Left renal pelvis (tissue), 4 donors: Measurements from ENCODE around the gene AGAP4. TPM values are rescaled to one million over a fixed set of nuclear protein-coding genes. Genes with fewer than 3 reads are reported as not detected.
"Not testable (repeated sequence)": the region's sequence is repeated elsewhere in the genome, so short reads cannot be mapped to it uniquely, and the experiment has no call there.

Experiments used
- DNase-seq, 4 donors: peaks; one replicate each; pipeline ENCODE4 v3.0.0-alpha.2; 2013; ENCODE audit warnings: low read depth in 4 of 4, low spot score in 3 of 4
- polyA plus RNA-seq, 4 donors: library from polyadenylated mRNA; unstranded; fragments of 120-200 nt; gene quantifications; one replicate each; pipeline ENCODE4 v1.2.1, GENCODE V29; 2013; ENCODE audit not compliant: insufficient read length in 4 of 4

AGAP4 gene
- polyA plus RNA-seq = 10 to 100 TPM; 27.4 to 56.8 (median 37.6) TPM

- not testable (repeated sequence) for DNase-seq
These were observed at the start of gene AGAP4 for GRCh38 chr10:45847400-45847799. Gene AGAP4 (minus strand): TSS chr10:45847500. CDS start chr10:45847347, 153 bp downstream.

DNA sequence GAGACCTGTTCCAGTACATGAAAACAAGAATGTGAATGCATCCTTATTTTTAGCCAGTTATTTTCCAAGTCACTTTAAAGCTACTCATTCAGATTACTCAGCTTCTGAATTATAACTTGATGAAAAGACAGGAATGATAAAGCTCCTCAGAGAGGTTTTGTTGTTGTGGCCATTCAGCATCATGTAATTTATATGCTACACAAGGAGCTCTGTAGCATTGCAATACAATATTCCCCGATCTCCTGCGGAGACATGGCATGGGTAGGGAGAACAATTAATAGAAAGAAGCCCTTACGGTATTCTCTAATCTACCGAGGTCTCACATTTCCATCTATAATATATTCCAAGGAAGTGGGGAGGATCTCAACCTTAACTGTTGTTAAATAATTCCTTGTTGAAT is 43.4 kb upstream of the AGAP4 start:
- DNase-seq = not testable (repeated sequence)

- DNase-seq = not testable (repeated sequence)
These were observed 42.4 kb upstream of the AGAP4 start for GRCh38 chr10:45889539-45890230.

DNA sequence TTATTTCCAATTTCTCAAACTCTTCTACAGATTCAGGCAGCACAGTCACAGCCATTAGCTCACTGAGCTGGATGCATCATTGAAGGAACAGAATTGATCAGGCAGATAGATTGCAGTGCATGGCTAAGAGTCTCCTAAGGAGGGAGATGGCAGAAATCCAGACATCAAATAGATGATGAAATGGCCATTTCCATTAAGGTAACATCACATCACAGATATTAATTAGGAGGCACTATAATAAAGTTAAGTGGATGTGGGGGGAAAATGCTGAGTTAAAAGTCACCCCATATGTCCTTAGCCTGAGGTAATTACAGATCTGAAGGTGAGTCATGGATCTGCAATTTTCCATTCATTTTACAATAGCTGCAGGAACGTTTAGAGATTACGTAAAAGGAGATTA is 35.6 kb upstream of the AGAP4 start:
- not testable (repeated sequence) for DNase-seq

GRCh38 chr10:45865404-45865803 is 18.1 kb upstream of the AGAP4 start:
- not testable (repeated sequence) for DNase-seq

DNA sequence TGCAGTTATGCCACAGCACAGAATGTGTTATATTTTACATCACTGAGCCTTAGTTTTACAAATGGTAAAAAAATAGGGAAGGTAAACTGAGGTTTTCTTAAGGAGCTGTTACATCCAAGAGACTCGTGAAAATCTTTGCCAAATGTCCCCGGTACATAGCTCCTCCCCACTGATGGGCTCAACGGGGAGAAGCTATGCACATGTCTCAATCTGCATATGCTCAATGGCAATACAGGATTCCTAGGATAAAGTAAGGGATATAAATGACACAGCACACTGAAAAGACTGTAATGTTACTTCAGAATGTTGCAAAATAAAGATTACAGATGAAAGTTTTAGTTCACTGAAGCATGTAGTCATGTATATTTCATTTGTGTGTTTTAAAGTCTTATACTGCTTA is 17.0 kb upstream of the AGAP4 start:
- not testable (repeated sequence) for DNase-seq

GRCh38 chr10:45863632-45864031 is 16.3 kb upstream of the AGAP4 start:
- DNase-seq = not testable (repeated sequence)

GRCh38 chr10:45857931-45858330 is 10.6 kb upstream of the AGAP4 start:
- DNase-seq = not testable (repeated sequence)

- not testable (repeated sequence) for DNase-seq
These were observed 1.2 kb upstream of the AGAP4 start for GRCh38 chr10:45848467-45848866.

DNA sequence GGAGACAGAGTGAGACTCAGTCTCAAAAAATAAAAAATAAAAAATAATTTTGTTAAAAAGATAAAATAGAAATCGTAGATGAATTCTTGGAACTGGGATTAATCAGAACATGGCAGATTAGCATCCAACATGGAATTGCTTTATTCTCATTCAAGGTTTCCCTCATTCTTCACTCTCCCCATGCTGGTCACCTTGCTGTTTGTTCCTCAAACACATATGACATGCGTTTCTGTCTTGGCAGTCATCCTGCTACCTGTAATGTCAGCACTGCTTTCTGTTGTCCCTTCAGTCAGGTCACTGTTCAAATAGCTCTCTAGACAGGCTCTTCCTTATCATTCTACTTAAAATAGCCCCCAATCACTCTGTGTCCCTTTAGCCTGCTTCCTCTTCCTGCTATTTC is 24.4 kb downstream of the AGAP4 start:
- not testable (repeated sequence) for DNase-seq

DNA sequence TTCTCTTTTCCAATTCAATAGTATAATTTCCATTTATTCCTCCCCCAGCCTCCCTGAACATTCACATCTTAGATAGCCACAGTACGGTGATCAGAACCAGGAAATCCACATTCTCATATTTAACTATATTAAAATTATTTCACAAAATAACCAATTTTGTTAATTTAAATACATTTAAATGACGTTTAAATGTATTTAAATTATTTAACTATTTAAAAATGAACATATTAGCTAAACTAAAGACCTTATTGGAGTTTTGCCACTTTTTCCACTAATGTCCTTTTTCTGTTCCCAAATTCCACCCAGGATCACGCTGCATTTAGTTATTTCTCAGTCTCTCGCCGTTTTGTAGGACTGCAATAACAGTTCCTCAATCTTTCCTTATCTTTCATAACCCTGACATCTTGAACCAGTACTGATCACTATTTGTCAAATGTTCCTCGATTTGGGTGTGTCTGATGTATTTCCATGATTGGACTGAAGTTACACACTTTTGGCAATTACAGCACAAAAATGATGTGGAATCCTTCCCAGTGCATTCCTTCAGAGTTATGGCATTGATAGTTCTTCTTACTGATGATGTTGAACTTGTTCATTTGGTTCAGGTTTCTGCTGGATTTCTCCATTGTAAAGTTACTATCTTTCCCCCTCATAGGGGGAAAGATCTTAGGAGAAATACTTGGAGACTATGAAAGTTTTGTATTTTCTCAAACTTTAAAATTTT is 27.0 kb downstream of the AGAP4 start:
- DNase-seq = not testable (repeated sequence)

- DNase-seq = no peak
These were observed 27.7 kb downstream of the AGAP4 start for GRCh38 chr10:45819552-45819951.

DNA sequence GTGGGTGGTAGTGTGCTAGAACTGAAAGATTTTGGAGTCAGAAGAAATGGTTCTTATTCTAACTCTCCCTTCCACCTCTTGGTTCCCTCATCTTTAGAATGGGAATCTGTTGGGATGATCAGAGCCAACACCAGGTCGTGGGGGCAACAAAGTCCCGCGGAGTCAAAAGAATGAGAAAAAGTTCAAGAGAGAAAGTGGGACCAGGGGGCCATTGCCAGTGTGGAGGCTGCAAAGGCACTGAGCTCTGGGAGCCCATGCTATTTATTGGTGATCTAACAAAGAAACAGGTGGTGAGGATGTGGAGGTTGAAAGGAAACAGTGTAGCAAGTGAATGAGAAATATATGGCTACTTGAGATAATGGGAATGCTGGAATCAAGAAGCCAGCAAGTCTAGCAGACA is 29.4 kb downstream of the AGAP4 start:
- DNase-seq = no peak

DNA sequence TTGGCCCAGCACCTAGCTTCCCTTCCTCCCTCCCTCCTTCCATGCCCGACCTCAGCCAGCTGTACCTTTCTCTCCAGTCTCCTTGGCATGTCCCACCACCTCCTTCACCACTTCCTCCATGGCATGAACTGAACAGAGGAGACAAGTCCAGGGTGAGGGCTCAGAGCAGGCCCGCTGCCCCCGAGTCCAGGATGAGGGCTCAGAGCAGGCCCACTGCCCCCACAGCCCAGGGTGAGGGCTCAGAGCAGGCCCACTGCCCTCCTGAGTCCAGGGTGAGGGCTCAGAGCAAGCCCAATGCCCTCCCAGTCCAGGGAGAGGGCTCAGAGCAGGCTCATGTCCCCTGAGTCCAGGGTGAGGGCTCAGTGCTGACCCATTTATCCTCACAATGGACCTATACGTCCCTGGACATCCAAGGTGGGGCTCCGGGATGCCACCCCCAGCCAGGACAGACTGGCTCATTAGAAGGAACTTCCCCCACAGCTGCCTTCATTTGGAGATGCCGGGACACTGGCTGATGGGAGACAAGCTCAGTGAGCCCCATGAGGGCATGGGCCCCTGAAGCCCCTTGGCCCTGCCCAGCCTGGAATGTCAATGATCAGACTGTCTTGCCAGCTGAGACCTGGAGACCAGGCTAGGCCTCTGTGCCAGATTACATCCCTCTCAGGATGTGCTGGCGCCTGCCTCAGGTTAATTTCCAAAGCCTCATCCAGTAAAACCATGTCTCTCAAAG is 30.0 kb downstream of the AGAP4 start:
- no peak for DNase-seq

DNA sequence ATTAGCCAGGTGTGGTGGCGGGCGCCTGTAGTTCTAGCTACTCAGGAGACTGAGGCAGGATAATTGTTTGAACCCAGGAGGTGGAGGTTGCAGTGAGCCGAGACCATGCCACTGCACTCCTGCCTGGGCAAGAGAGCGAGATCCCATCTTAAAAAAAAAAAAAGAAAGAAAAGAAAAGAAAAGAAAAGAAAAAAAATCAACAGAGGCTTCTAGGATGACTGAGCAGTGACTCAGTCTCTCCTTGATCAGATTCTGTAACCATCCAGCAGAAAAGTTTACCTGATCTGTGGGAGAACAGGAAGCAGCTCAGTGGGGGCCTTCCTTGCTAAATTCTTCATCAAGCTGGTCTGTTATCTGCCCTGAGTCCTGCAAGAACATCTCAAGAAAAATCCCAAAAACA is 33.2 kb downstream of the AGAP4 start:
- DNase-seq = not testable (repeated sequence)

- DNase-seq = not testable (repeated sequence)
These were observed 34.3 kb downstream of the AGAP4 start for GRCh38 chr10:45812959-45813358.

DNA sequence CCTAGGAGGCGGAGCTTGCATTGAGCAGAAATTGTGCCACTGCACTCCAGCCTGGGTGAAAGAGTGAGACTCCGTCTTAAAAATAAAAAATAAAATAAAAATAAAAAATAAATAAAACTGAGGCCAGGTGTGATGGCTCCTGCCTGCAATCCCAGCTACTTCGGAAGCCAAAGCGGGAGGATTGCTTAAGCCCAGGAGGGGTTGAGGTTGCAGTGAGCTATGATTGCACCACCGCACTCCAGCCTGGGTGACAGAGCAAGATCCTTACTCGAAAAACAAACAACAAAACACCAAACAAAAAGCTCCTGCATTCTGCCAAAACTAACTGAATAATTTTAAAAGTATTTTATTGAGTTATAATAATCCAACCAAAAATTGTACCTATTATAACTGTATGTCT is 36.2 kb downstream of the AGAP4 start:
- no peak for DNase-seq

DNA sequence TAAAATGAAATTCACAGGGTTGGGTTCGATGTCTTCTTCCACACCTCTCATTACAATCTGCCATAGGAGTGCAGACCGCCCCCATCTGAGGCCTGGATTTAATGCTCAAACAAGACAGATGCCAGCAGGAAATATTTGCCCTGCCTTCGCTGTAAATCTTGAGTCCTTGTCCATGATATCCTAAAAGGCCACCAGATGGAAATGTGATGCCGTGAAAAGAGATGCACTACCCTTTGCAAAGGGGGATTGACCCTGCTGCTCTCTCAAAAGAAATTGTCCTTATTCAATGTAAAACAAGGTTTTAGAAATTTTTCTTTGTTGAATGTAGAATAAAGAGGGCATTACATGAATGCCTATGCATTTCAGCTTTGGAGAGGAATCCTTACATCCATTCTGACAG is 37.5 kb downstream of the AGAP4 start:
- no peak for DNase-seq

DNA sequence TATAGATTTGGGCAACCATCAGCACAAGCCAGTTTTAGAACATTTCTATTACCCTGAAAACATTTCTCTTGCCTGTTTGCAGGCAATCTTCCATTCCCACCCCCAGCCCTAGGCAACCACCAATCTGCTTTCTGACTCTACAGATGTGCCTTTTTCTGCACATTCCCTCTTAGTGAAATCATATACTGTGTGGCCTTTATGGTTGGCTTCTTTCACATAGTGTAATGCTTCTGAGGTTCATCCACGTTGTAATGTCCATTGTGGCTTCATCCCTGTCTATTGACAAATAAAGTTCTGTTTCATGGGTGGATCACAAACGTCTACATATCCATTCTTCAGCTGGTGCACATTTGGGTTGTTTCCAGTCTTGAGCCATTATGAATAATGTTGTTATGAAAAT is 42.3 kb downstream of the AGAP4 start:
- not testable (repeated sequence) for DNase-seq

DNA sequence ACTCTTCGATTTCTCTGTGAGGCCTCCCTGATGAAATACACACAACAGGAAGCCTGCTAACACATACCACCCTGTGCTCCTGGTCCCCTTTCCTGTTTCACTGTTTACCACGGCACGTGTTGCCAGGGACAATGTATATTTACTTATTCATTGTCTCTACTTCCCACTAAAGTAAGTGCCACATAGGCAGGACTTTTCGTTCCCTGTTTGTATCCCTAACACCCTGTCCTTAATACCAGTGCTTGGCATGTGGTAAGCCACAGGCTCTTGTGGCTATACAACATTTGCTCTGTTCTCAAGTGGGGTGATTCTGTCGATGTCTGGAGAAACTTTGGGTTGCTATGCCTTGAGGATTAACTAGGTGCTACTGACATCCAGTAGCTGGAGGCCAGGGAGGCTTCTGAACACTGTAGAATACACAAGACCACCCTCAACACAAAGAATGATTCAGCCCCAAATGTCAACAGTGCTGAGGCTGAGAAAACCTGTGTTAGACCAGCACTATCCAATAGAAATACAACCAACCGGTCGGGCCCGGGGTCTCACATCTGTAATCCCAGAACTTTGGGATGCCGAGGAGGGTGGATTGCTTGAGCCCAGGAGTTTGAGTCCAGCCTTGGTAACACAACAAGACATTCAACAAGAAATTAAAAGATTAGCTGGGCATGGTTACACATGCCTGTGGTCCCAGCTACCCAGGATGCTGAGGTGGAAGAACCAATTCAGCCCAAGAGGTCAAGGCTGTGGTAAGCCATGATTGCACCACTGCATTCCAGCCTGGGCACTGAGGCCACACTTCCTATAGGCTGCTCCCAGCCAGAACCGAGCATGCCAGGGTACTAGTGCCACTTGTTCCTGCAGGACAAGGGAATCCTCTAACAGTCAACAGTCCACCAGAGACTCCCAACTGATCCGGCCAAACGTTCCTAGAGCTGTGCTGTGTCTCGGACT is 44.0 kb downstream of the AGAP4 start:
- not testable (repeated sequence) for DNase-seq
